ENCODE results near the gene HSPG2. TPM values are rescaled to one million over a fixed set of nuclear protein-coding genes. Genes with fewer than 3 reads are reported as not detected.
"Not testable (repeated sequence)": the region's sequence is repeated elsewhere in the genome, so short reads cannot be mapped to it uniquely, and the experiment has no call there.

The HSPG2 gene
- total RNA-seq, 1 experiment from 2014 or later, result 70.4 TPM

DNA sequence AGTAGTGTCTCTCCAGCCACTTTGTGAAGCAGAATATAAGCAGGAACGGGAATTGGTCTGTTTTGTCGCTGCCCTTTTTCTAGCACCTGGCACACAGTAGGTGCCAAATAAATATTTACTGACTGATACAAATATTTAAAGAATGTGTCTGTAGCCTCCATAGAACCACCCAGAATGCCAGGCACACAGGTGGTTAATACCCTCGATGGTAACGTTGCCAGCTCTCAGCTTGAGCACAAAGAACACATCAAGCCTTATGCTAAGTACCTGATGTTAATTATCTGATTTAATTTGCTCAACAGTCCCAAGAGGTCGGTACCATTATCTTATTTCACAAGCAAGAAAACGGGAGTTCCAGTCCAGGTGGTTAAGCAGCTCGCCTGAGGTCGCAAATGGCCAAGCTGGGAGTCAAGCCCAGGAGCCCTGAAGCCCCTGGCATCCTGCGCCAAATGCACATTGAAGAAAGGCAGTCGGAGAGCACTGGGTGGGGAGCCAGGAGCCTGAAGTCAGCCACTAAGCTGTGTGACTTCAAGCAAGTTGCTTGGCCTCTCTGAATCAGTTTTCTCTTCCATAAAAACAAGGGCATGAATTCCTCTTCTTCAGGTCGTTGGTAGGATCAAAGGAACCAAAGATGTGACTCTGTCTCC is 26.4 kb downstream of the HSPG2 start:
- Histone ChIP-seq H3K36me3 (peaks cover 65% of the 10 kb centered on the region), H3K27me3 (no peaks in the 10 kb centered on the region), H3K4me3 (no peak overlapping the region), H3K9me3 (no peaks in the 10 kb centered on the region)
- no peak for DNase-seq

DNA sequence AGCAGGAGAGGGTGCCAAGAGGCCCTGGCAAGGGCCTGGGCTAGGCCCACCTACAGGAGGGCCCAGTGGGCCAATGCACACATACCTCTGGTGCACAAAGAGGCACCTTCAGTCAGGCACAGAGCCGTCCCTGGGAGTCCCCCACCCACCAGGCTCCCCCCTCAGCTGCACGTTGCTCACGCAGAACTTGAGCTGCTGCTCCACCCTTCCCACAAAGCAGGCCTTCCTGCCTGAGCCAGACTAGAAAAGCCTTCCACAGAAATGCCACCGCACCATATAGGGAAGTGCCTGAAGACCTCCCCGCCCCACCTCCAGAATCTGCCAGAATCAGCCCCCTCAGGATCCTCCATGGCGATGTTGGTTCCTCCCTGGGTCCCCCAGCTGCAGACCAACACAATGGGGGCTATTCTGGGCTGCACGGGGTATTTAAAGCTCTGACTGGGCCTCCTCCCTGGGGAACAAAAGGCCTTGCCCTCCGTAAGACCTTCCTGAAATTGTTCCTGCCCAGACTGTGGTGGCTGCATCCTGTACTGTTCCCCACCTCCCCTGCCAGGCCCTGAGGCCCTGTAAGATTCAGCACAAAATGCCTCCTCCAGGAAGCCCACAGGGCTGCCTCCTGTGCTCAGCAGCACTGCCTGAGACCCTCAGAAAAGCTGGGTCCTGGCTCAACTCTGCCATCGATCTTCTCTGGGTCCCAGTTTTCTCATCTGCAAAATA is 27.2 kb downstream of the HSPG2 start:
- H3K36me3 ChIP-seq, result peaks cover 63% of the 10 kb centered on the region
- no peaks in the 10 kb centered on the region for H3K9me3 ChIP-seq
- no peaks in the 10 kb centered on the region for H3K27me3 ChIP-seq
- no peak overlapping the region for H3K4me3 ChIP-seq
- no peak for DNase-seq

DNA sequence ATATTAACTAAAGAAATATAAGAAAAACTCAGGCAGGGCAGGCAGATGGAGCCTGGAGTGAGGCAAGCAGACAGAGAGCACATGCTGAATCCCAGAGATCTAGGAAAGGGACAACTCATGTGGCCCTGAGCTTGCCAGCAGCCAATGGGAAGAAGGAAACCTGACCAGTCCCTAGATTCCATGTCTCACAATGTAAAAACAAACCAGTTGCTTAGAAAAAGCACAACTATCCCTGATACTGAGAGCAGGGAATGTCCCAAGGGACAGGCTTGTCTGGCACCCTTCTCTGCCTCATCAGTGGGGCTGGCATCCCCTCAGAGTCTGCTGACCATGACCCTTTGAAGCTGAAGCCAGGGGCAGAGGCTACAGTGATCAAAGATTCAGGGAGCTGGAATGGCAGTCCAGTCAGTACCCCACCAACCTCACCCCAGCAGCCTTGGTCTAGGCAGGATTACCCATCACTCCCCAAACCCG is 27.8 kb downstream of the HSPG2 start:
- no peaks in the 10 kb centered on the region for H3K9me3 ChIP-seq
- no peaks in the 10 kb centered on the region for H3K27me3 ChIP-seq
- DNase-seq, result peak; percentile 26
- H3K36me3 ChIP-seq, result peaks cover 58% of the 10 kb centered on the region
- no peak overlapping the region for H3K4me3 ChIP-seq

DNA sequence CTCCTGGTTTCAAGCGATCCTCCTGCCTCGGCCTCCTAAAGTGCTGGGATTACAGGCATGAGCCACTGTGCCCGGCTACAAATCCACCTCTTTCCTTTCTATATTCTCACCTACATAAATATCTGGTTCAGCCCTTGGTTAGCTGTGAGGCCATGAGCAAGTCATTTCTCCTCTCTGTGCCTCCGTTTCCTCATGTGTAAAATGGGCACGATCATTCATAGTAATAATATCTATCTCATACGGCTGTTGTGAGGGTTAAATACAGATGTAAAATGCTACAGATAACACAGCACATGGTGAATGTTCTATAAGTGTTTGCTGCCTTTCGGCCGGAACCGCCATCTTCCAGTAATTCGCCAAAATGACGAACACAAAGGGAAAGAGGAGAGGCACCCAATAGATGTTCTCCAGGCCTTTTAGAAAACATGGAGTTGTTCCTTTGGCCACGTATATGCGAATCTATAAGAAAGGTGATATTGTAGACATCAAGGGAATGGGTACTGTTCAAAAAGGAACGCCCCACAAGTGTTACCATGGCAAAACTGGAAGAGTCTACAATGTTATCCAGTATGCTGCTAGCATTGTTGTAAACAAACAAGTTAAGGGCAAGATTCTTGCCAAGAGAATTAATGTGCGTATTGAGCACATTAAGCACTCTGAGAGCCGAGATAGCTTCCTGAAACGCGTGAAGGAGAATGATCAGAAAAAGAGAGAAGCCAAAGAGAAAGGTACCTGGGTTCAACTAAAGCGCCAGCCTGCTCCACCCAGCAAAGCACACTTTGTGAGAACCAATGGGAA is 29.2 kb downstream of the HSPG2 start:
- H3K4me3 ChIP-seq, H3K9me3 ChIP-seq, H3K27me3 ChIP-seq, DNase-seq: not testable (repeated sequence)
- H3K36me3 ChIP-seq, result peaks cover 54% of the 10 kb centered on the region

DNA sequence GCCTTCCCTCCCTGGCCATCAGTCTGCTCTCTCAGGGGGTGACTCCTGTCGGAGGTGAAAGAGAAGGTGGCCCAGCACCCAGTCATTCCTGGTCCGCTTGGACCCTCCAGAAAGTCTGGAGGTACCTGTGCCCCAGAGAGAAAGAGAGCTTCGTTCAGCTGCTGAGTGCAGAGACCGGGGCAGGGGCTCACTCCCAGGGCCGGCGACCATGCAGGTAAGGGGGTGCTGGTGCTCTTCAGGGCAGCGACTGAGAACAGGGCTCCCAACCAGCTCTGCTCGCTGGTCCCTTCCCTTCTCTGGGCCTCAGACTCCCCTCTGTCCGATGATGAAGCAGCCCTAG is 30.1 kb downstream of the HSPG2 start:
- H3K27me3 ChIP-seq, result no peaks in the 10 kb centered on the region
- no peaks in the 10 kb centered on the region for H3K9me3 ChIP-seq
- H3K36me3 ChIP-seq, result peaks cover 57% of the 10 kb centered on the region
- no peak overlapping the region for H3K4me3 ChIP-seq
- DNase-seq, result no peak

DNA sequence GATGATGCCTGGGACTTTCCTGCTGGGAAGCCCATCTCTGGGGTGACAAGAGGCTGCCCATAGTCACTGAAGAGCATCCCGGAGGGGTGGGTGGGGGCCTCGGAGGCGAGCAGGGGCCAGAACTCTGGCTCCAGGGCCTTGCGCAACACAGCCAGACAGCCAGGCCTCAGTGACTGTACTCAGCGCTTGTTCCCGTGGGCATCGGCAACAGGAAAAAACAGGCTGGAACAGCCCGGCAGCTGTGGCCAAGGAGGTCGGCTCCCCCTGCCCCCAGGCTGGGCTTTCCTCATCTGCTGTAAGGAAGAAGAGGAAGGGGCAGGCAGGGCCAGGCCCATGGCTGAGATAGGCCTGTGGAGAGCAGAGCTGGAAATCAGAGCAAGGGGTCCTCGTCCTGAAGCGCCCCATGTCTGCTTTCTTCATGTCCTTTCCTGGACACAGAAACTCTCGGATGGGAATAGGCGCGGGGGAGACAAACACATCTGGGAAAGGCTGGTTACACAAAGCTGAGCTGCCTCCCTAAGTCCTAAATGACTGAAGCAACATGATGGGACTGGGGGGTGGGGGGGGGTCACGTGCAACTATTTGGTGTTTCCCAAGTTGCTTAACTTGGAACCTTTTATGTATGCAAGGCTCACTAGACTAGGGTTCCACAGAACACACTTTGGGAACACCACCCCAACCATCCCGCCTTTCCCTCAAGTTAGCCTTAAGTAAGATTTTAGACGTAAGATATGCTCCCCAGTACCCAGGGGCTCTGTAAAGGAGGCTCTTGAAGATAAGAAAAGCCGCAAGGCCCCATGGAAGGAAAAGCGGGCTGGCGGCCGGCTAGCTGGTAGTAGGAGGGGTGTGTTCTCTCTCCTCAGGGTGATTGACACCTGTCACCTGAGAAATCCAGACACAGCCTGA is 30.7 kb downstream of the HSPG2 start:
- Histone ChIP-seq H3K4me3 (no peak overlapping the region), H3K27me3 (no peaks in the 10 kb centered on the region), H3K36me3 (peaks cover 55% of the 10 kb centered on the region), H3K9me3 (no peaks in the 10 kb centered on the region)
- no peak for DNase-seq

DNA sequence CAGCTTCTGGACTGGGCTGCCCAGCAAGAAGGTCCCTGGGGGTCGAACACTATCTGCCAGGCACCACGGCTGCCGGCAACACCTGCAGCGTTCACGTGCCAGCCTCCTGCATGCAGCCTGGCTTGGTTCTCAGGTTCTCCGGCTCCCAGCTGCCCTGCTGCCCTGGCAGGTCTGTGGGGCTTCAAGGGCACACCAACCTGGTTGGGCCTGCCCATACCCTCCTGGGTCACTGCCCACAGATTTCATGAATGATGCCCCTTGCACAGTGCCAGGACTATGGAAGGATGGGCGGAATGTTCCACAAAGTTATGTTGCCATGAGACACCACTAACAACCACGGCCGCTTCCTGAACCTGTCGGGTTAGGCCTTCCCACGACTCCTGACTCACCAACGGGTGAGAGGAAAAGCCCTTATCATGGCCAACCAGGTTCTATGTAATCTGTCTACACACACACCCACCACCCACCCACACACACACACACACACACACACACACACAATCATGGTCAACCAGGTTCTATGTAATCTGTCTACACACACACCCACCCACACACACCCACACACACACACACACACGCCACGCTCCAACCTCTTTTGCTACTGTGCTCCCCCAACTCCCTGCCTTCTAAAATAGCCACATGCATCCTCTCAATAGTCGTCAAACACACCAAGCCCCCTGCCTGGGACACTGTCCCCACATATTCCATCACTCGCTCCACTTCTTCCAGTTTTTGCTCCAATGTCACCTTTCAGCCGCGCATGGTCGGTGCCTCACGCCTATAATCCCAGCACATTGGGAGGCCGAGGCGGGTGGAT is 32.2 kb downstream of the HSPG2 start:
- Histone ChIP-seq H3K9me3 (no peaks in the 10 kb centered on the region), H3K4me3 (no peak overlapping the region), H3K27me3 (no peaks in the 10 kb centered on the region), H3K36me3 (peaks cover 54% of the 10 kb centered on the region)
- peak; percentile 53 for DNase-seq

DNA sequence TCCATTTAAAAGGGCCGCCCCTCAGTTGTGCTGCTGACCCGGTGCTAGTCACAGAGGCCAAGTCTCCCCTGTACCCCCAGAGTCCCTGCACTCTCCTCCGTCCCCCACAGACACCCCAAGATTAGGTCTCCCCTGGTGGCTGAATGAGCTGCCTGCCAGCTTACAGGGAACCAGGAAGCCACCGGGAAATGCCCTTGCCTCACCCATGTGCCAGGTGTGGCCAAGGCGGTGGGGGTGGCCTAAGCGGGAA is 32.7 kb downstream of the HSPG2 start:
- Histone ChIP-seq H3K9me3 (no peaks in the 10 kb centered on the region), H3K4me3 (no peak overlapping the region), H3K36me3 (peaks cover 55% of the 10 kb centered on the region), H3K27me3 (no peaks in the 10 kb centered on the region)
- no peak for DNase-seq

DNA sequence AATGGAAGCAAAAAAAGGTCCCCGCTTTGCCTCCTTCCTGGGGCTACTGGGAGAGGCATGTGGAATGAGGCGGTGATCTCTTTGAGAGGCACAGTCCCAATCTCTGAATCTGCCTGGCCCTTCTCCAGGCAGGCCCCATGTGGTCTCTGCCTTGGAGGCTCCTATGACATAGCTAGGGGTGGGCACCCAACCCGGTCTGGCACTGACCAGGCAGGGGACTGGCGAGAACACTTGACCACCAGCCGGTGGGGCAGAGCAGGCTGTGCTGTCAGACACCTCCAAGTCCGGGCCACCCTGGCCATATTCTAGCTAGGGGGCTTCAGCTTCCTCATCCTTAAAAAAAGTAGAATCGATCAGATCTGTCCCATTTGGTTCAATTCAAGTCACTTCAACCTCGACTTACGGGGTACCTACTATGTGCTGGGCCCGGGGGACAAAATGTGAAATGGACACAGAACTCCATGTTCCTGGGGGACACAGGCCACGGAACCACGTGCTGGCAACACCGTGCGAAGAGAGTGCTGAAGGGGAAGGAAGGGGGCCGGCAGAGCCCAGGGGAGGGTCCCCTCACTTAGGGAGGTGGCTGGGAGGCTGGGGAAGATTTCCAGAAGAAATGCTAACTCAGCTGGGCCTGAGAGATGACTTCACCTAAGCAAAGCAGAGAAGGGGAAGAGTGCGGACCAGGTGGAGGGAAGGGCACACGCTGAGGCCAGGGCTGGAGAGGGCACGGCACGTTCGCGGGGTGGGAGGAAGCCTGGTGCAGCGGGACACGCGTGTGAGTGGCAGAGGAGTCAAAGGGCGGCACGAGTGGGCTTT is 33.3 kb downstream of the HSPG2 start:
- H3K4me3 ChIP-seq, result no peak overlapping the region
- peak; percentile 34 for DNase-seq
- no peaks in the 10 kb centered on the region for H3K27me3 ChIP-seq
- H3K36me3 ChIP-seq, result peaks cover 59% of the 10 kb centered on the region
- H3K9me3 ChIP-seq, result no peaks in the 10 kb centered on the region

DNA sequence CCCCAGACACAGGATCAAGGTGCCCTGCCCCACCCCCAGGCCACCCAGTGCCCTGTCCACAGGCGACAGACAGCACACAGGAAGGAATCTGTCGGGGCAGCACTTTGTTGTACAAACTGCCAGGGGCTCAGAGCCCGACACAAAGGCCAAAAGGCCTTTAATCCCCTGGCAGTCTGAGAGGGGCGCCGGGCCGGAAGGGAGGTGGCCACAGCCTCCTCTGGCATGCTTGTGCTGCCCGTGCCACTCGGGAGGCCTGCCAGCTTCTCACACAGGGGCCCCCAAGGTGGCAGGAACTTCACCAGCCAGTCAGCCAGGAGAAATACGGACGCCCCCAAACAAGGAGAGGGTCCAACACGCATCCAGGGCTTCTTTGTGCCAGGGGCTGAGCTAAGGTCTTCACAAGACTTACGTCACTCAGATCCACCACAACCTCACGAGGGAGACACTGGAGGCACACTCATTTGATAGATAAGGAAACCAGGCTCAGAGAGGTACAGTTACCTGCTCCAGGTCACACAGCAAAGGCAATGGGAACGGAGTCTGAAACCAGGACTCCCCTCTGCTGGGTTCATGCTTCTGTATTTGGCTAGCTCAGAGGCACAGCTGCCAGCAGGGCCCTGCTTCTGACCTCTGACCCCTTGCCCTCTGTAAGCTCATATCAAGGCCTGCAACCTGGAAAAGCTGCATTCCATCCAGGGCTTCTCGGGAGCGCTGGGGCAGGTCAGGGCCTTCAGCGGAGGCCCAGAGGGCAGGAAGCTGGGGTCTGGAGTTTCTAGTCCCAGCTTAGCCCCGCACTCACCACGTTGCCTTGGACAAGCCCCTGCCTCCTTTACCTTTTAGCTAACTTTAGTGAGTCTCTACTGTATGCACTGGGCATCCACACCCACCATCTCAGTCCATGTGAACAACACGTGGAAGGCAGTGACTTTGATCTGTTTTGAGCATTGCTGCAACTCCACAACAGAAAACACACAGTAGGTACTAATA is 34.8 kb downstream of the HSPG2 start:
- DNase-seq, result no peak
- no peaks in the 10 kb centered on the region for H3K27me3 ChIP-seq
- H3K36me3 ChIP-seq, result peaks cover 58% of the 10 kb centered on the region
- no peak overlapping the region for H3K4me3 ChIP-seq
- H3K9me3 ChIP-seq, result no peaks in the 10 kb centered on the region

DNA sequence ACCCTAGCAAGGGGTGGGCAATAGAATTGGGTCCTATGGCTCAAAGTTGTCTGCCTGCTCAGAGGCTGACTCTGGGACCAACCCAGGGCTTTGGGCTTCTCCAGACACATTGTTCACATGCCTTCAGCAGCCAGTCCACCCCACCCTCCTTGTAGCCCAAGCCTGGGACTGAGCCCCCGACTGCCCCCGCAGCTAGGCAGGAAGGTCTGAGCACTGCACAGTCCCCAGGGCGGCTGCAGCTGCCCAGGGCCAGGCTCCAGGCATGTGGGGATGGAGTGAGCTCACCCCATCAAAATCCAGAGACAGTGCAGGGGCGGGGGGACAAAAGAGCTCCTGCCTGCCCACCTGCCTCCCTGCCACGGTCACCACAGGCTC is 35.6 kb downstream of the HSPG2 start:
- Histone ChIP-seq H3K9me3 (no peaks in the 10 kb centered on the region), H3K4me3 (no peak overlapping the region), H3K27me3 (no peaks in the 10 kb centered on the region), H3K36me3 (peaks cover 55% of the 10 kb centered on the region)
- DNase-seq, result no peak

DNA sequence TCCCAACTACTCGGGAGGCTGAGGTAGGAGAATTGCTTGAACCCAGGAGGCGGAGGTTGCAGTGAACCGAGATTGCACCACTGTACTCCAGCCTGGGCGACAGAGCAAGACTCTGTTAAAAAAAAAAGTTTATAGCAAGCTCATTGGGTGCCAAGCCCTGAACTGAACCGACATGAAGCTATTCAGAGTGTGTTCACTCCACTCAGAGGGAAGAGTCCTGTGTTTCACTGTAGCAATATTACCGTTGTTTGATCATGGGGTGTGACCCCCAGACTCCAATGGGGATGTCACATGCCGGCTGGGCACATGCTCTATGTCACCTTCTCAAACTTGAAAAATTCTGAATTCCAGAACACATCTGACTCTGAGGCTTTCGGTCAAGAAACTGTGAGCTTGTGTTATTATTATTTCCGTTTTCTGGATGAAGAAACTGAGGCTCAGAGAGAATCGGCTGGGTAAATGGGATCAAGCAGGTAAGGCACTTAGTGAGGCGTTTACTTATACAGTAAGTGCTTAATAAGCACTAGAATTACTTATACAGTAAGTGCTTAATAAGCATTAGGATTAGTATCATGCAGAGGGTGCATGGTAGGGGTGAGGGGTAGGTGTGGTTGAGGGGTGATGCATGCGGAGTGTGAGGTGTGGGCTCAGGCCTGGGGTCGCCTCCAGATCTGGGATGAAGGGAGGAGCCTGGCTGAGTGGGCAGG is 36.2 kb downstream of the HSPG2 start:
- Histone ChIP-seq H3K36me3 (peaks cover 55% of the 10 kb centered on the region), H3K4me3 (no peak overlapping the region), H3K27me3 (no peaks in the 10 kb centered on the region), H3K9me3 (no peaks in the 10 kb centered on the region)
- no peak for DNase-seq

DNA sequence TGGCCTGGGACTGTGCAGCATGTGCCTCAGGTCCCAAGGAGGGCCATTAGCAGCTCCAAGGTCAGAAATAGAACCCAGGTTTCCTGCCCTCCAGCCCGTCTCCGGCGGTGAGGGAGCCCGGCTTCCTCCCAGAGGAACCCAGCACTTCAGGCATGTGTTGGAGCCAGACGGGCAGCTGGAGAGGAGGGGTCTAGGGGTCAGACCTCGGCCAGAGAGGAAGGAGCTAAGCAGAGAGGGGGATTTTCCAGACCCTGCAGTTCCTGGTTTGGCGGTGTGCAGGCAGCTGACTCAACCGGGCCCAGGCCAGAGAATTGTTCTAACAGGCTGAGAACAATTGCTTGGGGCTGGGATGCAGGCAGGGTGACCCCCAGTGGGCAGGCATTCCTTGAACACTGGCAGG is 37.1 kb downstream of the HSPG2 start:
- Histone ChIP-seq H3K4me3 (no peak overlapping the region), H3K36me3 (peaks cover 57% of the 10 kb centered on the region), H3K9me3 (no peaks in the 10 kb centered on the region), H3K27me3 (no peaks in the 10 kb centered on the region)
- no peak for DNase-seq

DNA sequence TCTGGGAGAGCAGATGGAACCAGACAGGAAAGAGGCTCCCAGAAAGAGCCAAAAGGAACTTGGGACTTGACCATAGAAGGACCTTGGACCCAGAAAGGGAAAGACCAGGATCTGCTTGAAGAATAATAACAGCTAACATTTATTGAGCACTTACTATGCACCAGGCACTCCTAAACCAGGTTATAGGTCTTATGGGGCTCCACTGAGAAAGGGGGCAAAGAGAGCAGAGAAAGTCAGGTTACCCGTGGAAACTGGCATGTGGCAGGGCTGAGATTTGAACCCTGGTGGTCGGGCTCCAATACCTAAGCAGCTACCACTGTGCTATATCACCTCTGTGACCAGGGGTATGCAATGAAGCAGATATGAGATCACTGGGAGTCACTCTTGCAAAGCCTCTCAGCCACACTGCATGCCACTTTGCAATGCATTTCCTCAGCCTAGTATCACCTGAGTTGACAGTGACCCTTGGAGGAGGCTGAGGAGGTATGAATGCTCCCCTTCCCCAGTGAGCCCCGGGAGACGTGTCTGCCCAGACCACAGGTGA is 37.8 kb downstream of the HSPG2 start:
- DNase-seq, result no peak
- Histone ChIP-seq H3K27me3 (no peaks in the 10 kb centered on the region), H3K36me3 (peaks cover 63% of the 10 kb centered on the region), H3K9me3 (no peaks in the 10 kb centered on the region), H3K4me3 (no peak overlapping the region)
